Bronchial epithelial cell (primary cell): ENCODE data around the gene PRRG4. TPM values are rescaled to one million over a fixed set of nuclear protein-coding genes. Genes with fewer than 3 reads are reported as not detected.

Experiments
- DNase-seq: peaks from one replicate; pipeline ENCODE4 v3.0.0-alpha.2; 2010; ENCODE audit warnings: low read depth
- FAIRE-seq: peaks from 2 replicates; lab custom pipeline; 2011; peaks lifted over from hg19 to GRCh38; lab: Jason Lieb, UNC
- H3K27me3 ChIP-seq: 2 replicates; pipeline ENCODE4 v1.5.1; 2011; ENCODE audit warnings: low read length; ENCODE audit not compliant: control insufficient read depth, insufficient read depth
- H3K36me3 ChIP-seq: 2 replicates; pipeline ENCODE4 v1.5.1; 2011; ENCODE audit warnings: low read length; ENCODE audit not compliant: control insufficient read depth, insufficient read depth
- H3K4me3 ChIP-seq: 2 replicates; pipeline ENCODE4 v1.5.1; 2011; ENCODE audit warnings: mild to moderate bottlenecking, low read depth, low read length, control low read depth
- CTCF ChIP-seq: IDR thresholded peaks from 2 replicates; pipeline ENCODE4 v1.5.1; 2011; ENCODE audit warnings: mild to moderate bottlenecking, moderate library complexity, low read length, control low read depth, inconsistent platforms; ENCODE audit not compliant: insufficient read depth, severe bottlenecking
- total RNA-seq: library from RNA; depleted of rRNA; stranded (reverse); fragments of >200 nt; gene quantifications from 2 replicates; pipeline ENCODE4 v1.2.1, GENCODE V29; 2014

Gene PRRG4
- total RNA-seq, 1 donor from 2014 or later, result 3.7 TPM

DNA sequence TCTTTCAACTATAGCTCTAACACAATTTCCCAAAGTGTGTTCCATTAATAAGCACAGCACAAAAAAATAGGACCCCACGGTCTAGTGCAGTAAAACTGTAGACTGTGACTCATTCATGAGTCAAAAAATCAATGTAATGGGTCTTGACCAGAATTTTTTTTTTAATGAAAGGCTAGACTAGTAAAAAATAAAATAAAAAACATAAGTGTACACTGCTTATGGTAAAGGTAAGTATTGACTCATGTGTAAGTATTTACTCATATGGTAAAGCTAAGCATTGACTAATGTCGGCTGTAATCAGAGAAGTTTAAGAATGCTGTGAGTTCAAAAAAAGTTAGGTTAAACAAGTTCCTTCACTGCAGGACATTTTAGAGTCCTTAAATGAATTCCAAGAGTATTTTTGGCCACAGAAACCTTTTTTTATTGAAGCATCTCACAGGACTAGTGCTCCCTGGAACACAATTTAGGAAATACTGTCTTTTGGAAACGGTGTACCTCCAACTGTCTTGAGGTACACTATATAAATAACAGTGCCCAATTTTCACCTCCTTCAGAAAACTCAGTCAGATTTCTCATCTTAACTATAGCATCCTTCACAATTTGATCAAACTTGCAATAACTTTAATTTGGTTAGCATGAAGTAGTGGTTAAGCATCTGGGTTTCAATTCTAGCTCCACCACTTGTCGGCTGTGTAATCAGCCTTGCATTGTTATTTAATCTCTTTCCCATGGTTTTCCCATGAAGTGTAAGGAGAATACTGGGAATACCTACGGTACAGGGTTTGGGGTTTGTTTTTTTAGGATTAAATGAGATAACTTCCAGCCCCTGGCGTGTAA is 37.4 kb upstream of the PRRG4 start:
- TF ChIP-seq CTCF, result no peak
- Histone ChIP-seq H3K36me3 (no peaks in the 10 kb centered on the region), H3K27me3 (no peaks in the 10 kb centered on the region), H3K4me3 (no peak overlapping the region)
- no peak for FAIRE-seq
- peak; percentile 73 for DNase-seq

DNA sequence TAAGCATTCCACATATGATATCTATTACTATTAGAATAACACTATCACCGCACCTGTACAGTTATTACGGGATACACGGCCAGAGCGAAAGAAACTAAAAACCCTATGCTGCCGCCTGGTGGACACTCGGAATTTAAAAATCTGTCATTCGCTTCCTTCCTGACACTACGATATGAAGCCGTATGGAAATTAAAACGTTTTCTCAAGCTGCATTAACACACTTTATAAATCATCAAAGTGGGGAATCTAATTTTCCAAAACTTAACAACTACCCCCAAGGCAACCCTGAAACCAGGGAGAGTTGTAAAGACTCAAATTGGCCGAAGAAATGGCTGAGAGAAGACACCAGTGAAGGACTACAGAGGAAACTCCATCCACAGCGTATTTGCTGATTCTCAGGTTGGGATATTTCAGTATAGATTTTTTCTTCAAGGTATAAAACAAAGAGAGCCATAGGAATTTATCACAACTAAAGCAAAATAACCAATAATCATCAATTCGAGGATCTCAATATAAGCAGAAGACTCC is 36.7 kb upstream of the PRRG4 start:
- TF ChIP-seq CTCF, result peak; percentile 63
- peak; percentile 48 for DNase-seq
- FAIRE-seq, result no peak
- no peaks in the 10 kb centered on the region for H3K27me3 ChIP-seq
- no peak overlapping the region for H3K4me3 ChIP-seq
- H3K36me3 ChIP-seq, result no peaks in the 10 kb centered on the region

DNA sequence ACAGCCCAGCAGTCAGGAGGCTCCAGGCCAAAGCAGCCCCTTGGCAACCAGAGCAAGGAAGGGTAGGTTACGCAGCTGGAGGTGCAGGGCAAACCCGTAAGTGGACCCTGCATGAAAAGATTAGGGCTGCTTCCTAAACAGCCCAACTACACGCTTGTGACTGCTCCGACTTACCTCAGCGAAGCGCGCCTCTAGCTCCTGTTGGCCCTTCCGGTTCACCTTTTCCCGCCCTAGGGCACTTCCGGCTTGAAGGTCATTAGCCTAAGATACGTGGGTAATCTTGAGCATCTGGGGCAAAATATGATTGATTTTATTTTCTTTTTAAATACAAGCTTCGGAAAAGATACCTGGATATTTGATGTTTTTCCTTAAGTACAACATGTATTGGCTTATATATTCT is 35.3 kb upstream of the PRRG4 start, which contains the start of gene CCDC73:
Gene CCDC73, minus strand, starts transcription at position 224 of the 400 bp plus-strand sequence. CDS start 34,419 bp downstream, outside the sequence.
- Histone ChIP-seq H3K36me3 (no peaks in the 10 kb centered on the region), H3K27me3 (no peaks in the 10 kb centered on the region), H3K4me3 (no peak within 1 kb of the TSS)
- FAIRE-seq (no peak), DNase-seq (no peak)
- no peak for TF ChIP-seq CTCF

- Histone ChIP-seq H3K27me3 (no peaks in the 10 kb centered on the region), H3K36me3 (no peaks in the 10 kb centered on the region), H3K4me3 (no peak overlapping the region)
- TF ChIP-seq CTCF, result no peak
- FAIRE-seq (no peak), DNase-seq (peak; percentile 35)
Observed at GRCh38 chr11:32796425-32796824, 33.3 kb upstream of the PRRG4 start.

DNA sequence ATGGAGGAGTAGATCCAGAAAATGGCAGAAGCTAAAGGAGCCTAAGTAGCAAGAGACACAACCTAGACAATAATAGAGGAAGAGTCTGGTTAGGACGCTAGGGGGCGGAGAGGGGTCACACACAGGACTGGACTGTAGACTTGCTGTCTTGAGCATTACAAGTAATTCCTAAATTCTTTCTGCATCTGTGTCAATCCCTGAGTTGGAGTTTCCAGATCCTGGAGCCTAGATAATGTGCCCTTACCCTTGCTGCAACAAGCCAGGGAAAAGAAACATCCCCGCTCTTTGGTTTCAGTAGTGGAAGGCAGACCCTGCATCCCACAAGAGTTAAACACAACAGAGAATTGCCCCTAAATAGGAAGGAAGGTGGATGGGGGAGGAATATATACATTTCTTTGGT is 20.4 kb upstream of the PRRG4 start:
- peak; percentile 92 for TF ChIP-seq CTCF
- Histone ChIP-seq H3K4me3 (no peak overlapping the region), H3K36me3 (no peaks in the 10 kb centered on the region), H3K27me3 (no peaks in the 10 kb centered on the region)
- DNase-seq, result peak; percentile 76
- FAIRE-seq, result peak; percentile 36
